Mucosa of stomach (tissue), 1 donor: ENCODE measurements around the gene ZBTB7A.
"Not testable (repeated sequence)": the region's sequence is repeated elsewhere in the genome, so short reads cannot be mapped to it uniquely, and the experiment has no call there.

ENCODE experiments used
- H3K27me3 ChIP-seq: one replicate; pipeline ENCODE4 v1.7.0; 2013; ENCODE audit warnings: mild to moderate bottlenecking, low read length; ENCODE audit not compliant: control insufficient read depth, insufficient read depth
- H3K36me3 ChIP-seq: one replicate; pipeline ENCODE4 v1.7.0; 2013; ENCODE audit warnings: low read length; ENCODE audit not compliant: control insufficient read depth, insufficient read depth
- H3K4me1 ChIP-seq: one replicate; pipeline ENCODE4 v1.7.0; 2013; ENCODE audit warnings: mild to moderate bottlenecking, low read length; ENCODE audit not compliant: control insufficient read depth, insufficient read depth
- H3K4me3 ChIP-seq: one replicate; pipeline ENCODE4 v1.7.0; 2013; ENCODE audit warnings: low read length
- H3K9ac ChIP-seq: one replicate; pipeline ENCODE4 v1.7.0; 2013; ENCODE audit warnings: mild to moderate bottlenecking, low read length, moderate library complexity
- H3K9me3 ChIP-seq: one replicate; pipeline ENCODE4 v1.7.0; 2013; ENCODE audit warnings: mild to moderate bottlenecking, low read length, moderate library complexity; ENCODE audit not compliant: control insufficient read depth
- donor health status: Pancreatic carcinoma.

Gene ZBTB7A

DNA sequence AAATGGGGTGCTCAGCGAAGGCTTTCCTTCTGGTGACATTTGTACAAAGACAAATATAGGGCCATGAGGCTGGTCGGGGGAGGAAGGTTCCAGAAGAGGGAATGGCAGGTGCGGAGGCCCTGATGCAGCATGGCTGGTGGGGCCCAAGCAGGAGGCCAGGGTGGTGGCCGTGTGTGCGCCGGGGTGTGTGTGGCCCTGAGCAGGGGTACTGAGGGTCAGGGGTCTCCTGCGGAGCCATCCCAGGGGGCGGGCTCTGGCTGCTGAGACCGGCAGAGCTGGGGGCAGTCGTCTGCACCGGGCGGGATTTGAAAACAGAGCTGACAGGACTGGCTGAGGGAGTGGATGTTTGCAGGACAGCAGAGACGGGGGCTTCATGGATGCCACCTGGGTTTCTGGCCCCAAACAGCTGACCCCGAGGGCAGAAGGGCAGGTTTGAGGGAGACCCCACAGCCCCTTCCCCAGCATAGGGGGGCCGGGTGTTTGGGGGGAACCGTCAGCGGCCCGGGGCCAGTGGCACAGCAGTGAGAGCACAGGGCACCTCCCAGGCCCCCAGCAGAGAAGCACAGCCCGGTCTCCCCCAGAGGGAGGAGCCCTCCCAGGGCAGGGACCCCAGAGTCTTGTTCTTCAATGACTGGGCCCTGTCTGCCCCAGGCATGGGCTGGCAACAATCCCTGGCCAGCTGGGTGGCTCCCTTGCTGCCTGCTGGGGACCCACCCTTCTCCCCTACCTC, 47.8 kb downstream of the ZBTB7A start:
- Histone ChIP-seq H3K27me3 (no peaks in the 10 kb centered on the region), H3K4me3 (no peak overlapping the region), H3K9me3 (no peaks in the 10 kb centered on the region), H3K4me1 (peaks cover 30% of the 10 kb centered on the region), H3K9ac (no peak overlapping the region), H3K36me3 (peaks cover 2% of the 10 kb centered on the region)

DNA sequence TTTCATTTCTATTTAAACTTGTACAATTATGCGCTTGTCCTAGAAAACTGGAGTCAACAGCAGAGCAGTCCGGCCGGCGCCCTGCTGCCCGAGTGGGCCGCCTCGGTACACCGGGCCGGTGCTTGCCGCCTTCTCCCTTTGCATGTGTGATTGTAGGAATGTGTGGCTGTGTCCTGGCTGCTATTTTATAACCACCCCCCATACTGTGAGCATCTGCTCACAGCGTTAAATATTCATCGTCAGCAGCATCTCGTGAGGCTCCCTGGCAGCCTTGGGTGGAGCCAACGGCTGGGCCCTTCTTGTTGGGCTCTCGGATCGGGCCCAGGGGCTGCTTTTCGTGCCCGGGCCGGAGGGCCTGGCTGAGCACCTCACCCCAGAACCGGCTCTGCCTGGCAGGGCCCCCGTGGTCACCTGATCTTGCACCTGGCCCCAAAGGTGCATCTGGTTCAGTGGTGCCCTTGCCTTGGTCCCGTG, 48.5 kb downstream of the ZBTB7A start:
- no peaks in the 10 kb centered on the region for H3K9me3 ChIP-seq
- H3K9ac ChIP-seq: no peak overlapping the region
- no peaks in the 10 kb centered on the region for H3K27me3 ChIP-seq
- peaks cover 38% of the 10 kb centered on the region for H3K4me1 ChIP-seq
- H3K36me3 ChIP-seq: peaks cover 10% of the 10 kb centered on the region
- H3K4me3 ChIP-seq: no peak overlapping the region

DNA sequence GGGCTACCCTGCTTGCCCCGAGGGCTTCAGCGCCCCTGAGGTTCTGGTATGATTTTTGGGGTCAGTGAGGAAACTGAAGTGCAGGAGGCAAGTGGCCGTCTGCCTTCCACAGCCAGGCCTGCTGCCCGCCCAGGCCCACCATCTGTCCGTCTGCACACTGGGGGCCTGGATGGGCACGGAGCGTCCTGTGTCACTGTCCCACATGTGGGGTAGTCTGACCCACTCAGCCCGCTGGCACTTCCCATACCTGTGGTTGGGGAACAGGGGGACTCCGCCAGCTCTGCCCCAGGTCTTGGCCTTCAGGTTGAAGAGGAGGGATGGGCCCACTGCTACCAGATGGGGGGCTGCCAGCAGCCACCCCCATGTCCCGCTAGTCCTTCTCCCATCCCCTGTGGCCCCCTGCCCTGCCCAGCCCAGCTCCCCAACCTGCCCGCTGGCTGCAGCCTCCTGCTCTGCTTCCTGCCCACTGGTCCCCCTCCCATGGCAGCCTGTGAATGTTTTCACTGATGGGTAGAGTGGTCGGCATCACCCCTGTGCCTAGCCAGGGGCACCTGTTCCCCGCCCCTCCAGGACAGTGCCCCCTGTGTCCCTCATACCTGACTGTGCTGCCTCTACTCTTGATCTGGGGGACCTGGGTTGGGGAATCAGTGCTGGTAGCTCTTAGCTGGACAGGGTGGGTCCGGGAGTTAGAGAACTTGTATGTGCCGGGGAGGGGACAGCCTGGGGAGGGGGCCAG, 49.6 kb downstream of the ZBTB7A start:
- H3K9me3 ChIP-seq: no peaks in the 10 kb centered on the region
- no peak overlapping the region for H3K4me3 ChIP-seq
- no peak overlapping the region for H3K9ac ChIP-seq
- peaks cover 10% of the 10 kb centered on the region for H3K36me3 ChIP-seq
- H3K27me3 ChIP-seq: no peaks in the 10 kb centered on the region
- peaks cover 49% of the 10 kb centered on the region for H3K4me1 ChIP-seq

DNA sequence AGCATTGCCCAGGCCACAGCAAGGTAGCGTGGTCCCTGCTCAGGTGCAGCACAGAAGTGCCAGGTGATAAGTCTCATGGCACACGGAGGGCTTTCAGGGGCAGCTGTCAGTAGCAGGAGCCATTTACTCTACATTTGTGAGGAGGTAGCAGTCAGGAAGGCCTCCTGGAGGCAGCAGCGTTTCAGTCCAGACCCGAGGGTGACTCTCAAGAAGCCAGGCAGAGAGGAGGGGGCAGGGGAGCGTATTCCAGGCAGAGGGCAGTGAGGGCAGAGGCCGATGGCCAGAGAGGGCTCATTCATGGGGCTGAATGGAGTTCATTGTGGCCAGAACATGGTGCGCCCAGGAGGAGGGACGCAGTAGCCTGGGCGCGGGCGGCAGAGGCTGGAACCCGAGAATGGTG, 50.2 kb downstream of the ZBTB7A start:
- H3K4me3 ChIP-seq: no peak overlapping the region
- H3K36me3 ChIP-seq: peaks cover 10% of the 10 kb centered on the region

DNA sequence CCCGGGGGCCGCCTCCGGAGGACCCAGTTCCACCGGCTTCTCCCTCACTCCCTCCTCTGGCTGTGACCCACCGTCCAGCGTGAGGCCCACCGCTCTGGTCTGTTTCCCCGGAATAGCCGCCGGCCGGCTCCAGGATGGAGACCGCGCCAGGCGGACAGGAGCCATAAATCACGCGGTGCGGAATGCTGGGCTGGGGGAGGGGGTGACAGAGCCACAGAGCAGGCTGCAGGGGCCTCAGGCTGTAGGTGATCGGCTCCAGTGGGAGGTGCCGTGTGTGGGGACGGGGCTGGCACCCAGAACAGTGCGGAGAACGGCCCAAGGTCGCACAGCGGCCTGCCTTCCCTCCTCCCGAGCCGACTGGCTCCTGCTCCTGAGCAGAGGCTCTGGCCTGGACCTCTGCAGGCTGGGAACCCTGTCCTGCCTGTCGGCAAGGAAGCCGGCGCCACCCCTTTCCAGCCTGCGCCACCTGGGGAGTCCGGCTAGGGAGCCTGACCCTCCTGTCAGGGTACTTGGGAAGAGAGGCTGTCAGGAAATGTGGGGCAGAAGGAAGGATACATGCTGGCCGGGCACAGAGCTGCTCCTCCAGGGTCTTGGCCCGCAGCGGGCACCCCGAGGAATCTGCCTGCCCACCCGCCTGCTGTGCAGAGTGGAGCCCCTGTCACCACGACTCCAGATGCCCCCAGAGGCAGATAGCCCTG, 50.8 kb downstream of the ZBTB7A start:
- Histone ChIP-seq H3K36me3 (peaks cover 10% of the 10 kb centered on the region), H3K9me3 (no peaks in the 10 kb centered on the region), H3K27me3 (no peaks in the 10 kb centered on the region), H3K9ac (no peak overlapping the region), H3K4me3 (no peak overlapping the region), H3K4me1 (peaks cover 60% of the 10 kb centered on the region)

More for the DNA sequence above, 50.2 kb downstream of the ZBTB7A start:
- Histone ChIP-seq H3K27me3 (no peaks in the 10 kb centered on the region), H3K9ac (no peak overlapping the region), H3K9me3 (no peaks in the 10 kb centered on the region), H3K4me1 (peaks cover 53% of the 10 kb centered on the region)

DNA sequence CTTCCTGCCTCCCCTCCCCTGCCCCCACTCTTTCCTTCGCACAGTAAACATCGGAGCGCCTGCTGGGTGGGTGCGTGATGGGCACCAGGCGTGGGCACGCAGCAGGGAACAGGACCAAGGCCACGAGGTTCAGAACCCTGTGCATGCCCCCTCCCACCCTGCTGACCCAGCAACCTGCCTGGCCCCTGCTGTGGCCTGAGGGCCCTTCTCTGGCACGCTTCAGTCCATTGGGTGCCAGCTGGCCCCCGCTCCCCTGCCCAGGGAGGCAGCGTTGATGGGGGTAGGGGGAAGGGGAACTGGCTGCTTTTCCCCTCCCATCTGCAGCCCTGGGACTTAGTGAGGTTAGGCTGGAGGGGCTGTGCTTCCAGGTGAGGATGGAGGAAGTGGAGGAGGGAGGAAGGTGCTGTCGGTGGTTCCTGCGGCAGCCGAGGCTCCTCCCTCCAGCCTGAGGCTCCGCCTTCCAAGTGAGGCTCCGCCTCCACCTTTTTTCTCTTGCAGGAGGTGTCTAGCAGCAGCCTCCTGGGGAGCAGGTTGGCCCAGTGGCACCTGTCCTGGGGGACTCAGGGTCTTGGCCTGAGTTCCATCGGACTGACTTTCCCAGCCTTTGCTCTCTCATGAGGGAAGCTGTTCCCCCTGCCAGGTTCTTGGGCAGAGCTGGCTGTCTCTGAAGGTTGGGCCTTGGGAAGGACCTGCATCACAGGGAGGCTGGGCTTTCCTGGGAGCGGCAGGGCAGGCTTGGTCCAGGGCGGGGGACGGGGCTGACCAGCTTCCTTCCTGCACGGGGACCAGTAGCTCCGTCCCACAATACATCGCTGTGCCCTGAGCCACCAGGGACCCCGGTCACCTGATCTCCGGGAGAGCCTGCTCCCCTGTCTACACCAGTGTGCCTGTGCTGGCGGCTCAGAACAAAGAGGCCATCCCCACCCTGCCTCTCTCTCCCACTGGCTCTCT, 51.9 kb downstream of the ZBTB7A start:
- Histone ChIP-seq H3K9me3 (no peaks in the 10 kb centered on the region), H3K27me3 (no peaks in the 10 kb centered on the region), H3K4me3 (no peak overlapping the region), H3K4me1 (peaks cover 63% of the 10 kb centered on the region), H3K36me3 (peaks cover 10% of the 10 kb centered on the region), H3K9ac (no peak overlapping the region)

DNA sequence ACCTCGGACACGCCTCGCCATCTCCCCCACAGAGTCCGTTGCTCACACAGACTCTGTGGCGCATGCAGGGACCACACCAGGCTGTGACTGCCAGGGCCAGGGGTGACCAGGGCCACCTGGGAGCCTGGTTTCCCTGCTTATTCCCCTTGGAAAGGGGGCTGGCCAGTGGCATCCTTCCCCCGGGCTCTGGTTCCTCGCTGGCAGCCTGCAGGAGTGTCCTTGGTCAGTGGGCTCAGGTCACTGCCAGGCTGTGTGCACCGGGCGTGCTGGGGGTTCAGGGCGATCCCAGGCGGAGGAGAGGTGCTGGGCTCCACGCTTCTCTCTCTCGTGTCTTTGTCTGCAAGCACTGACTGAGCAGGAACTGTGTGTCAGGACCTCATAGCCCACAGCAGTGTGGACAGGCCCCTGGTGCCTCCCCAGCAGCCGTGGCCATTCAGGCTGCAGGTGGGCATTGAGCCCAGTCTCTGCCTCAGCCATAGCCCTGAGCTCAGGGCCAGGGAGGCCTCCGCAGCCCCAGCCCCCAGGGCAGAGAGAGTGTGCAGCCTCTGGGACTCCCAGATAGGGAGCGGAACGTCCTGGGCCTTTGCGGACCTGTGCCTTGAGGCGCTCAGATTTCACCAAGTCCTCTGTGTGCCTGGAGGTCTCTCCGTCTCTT, 52.7 kb downstream of the ZBTB7A start:
- H3K4me3 ChIP-seq: no peak overlapping the region
- H3K4me1 ChIP-seq: peaks cover 64% of the 10 kb centered on the region
- H3K9ac ChIP-seq: no peak overlapping the region
- no peaks in the 10 kb centered on the region for H3K9me3 ChIP-seq
- H3K27me3 ChIP-seq: no peaks in the 10 kb centered on the region
- H3K36me3 ChIP-seq: peaks cover 10% of the 10 kb centered on the region

DNA sequence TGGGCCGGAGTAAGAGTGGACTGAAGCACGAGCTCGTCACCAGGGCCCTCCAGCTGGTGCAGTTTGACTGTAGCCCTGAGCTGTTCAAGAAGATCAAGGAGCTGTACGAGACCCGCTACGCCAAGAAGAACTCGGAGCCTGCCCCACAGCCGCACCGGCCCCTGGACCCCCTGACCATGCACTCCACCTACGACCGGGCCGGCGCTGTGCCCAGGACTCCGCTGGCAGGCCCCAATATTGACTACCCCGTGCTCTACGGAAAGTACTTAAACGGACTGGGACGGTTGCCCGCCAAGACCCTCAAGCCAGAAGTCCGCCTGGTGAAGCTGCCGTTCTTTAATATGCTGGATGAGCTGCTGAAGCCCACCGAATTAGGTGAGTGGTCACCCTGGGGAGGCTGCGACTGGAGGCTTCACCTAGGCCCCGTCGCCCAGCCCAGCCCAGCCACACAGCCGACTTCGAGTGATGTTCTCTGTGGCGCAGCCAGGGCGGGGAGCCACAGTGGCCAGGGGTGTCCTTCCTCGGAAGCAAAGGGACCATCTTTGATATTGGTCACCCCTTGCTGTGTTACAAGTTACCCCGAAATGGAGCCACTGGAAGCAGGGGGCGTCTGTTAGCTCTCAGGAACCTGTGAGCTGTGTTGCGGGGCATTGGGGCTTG, 53.6 kb downstream of the ZBTB7A start:
- no peaks in the 10 kb centered on the region for H3K9me3 ChIP-seq
- H3K27me3 ChIP-seq: no peaks in the 10 kb centered on the region
- H3K4me1 ChIP-seq: peaks cover 71% of the 10 kb centered on the region
- peaks cover 10% of the 10 kb centered on the region for H3K36me3 ChIP-seq
- H3K9ac ChIP-seq: peak overlapping the region; percentile 11
- no peak overlapping the region for H3K4me3 ChIP-seq

DNA sequence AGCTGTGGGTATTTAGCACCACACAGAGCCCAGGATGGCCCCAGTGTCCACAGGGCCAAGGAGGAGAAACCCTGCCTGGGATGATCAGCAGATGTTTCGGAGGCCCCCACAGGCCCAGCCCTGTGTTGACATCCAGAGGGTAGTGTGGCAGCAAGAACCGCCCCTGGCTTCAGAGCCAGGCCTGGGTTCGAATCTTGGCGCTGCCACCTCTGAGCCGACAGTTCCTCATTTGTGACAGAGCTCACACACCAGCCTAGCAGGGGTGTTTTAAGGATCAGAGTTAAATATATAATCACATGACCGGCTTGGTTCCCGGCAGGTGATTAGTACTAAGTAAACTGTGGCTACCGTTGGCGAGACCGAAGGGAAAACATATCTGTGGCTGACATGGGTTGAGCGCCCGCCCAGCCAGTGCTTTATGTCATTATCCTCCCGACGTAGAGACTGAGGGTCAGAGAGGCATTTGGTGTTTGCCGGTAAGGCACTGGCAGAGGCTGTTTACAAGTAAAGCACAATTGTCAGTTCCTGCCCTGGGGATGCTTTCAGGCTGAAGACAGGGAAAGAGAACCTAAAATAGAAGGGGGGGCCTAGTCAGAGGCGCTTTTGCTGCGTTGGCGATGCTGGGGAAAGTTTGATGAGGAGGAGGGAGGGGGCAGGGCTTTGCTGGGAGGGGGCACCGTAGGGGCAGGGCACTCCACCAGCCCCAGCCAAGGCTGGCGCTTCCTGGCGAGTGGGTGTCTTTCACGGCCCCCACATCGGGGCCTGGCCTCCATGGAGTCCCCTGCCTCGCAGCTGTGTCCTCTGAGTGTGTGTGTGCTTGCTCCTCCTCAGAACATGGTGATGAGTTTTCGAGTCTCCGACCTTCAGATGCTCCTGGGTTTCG, 54.4 kb downstream of the ZBTB7A start:
- H3K27me3 ChIP-seq: no peaks in the 10 kb centered on the region
- no peak overlapping the region for H3K4me3 ChIP-seq
- H3K36me3 ChIP-seq: peaks cover 10% of the 10 kb centered on the region
- H3K9ac ChIP-seq: peak overlapping the region; percentile 11
- peaks cover 71% of the 10 kb centered on the region for H3K4me1 ChIP-seq
- H3K9me3 ChIP-seq: no peaks in the 10 kb centered on the region

DNA sequence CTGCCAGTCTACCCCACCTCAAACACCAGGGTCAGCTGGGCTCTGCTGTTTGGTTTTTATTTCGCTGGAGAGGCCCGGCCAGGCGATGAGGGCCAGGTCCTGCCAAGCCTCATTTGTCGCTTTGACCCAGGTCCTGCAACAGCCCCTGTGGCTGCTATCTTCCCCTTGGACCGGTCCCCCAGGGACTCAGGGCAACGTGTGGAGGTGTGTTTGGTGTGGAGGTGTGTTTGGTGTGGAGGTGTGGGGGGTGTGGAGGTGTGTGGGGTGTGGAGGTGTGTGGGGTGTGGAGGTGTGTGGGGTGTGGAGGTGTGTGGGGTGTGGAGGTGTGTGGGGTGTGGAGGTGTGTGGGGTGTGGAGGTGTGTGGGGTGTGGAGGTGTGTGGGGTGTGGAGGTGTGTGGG, 55.3 kb downstream of the ZBTB7A start:
- not testable (repeated sequence) for H3K9ac ChIP-seq, H3K4me3 ChIP-seq

More for the DNA sequence above, 55.3 kb downstream of the ZBTB7A start:
- H3K4me1 ChIP-seq: peaks cover 76% of the 10 kb centered on the region
- not testable (repeated sequence) for H3K9me3 ChIP-seq, H3K27me3 ChIP-seq, H3K36me3 ChIP-seq
